Uterine smooth muscle cell (primary cell): ENCODE data around the gene CD200R1. TPM values are rescaled to one million over a fixed set of nuclear protein-coding genes. Genes with fewer than 3 reads are reported as not detected.

Experiments
- total RNA-seq: library from RNA; depleted of rRNA; stranded (reverse); fragments of >200 nt; gene quantifications from 2 replicates; pipeline ENCODE4 v1.2.3, GENCODE V29; 2014

Gene CD200R1
- total RNA-seq: not detected in 2 replicates

GRCh38 chr3:112974894-112975293 lies at the start of gene CD200R1:
Gene CD200R1, minus strand, starts transcription at chr3:112975103. Its CDS starts 246 bp downstream, at chr3:112974857.

GRCh38 chr3:112990672-112991602 lies 16.0 kb upstream of the CD200R1 start, which contains the start of gene GTPBP8:
Gene GTPBP8, plus strand, starts transcription at chr3:112990984. Its CDS starts 16 bp downstream, at chr3:112991000.

Other genes starting within 250 kb of the CD200R1 start
- gene CD200R1L, start 128.2 kb downstream of the CD200R1 start, total RNA-seq: not detected in 2 replicates
- gene GTPBP8, start 15.9 kb upstream of the CD200R1 start, total RNA-seq: 38.6 and 38.8 TPM in 2 replicates
- 16.6 and 21.1 TPM in 2 replicates for gene BOC, start 236.5 kb upstream of the CD200R1 start, total RNA-seq